HG02943 (cell line): ENCODE results near the gene TMEM256.

Experiments
- ATAC-seq: cut with Tn5 transposase; IDR thresholded peaks from one replicate; pipeline ENCODE4 v1.9.1; 2021; ENCODE audit warnings: mild to moderate bottlenecking, low read depth, moderate library complexity; ENCODE audit not compliant: unreplicated experiment

The TMEM256 gene

GRCh38 chr17:7431231-7431630, 27.3 kb upstream of the TMEM256 start:
- ATAC-seq: no peak

DNA sequence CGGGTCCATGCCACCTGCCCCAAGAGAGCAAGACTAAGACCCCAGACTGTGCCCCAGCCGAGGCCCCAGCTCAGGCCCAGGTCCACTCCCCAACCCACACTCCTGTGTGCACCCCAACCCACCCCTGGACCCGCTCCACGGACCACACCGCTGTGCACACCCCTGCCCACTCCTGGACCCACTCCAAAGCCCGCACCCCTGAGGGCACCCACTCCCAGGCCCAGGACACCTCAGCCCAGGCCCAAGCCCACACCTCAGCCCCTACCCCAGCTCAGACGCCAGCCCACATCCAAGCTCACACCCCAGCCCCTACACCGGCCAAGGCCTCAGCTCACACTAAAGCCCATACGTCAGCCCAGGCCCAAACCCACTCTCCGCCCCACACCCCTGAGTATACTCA, 25.8 kb upstream of the TMEM256 start:
- ATAC-seq: no peak

DNA sequence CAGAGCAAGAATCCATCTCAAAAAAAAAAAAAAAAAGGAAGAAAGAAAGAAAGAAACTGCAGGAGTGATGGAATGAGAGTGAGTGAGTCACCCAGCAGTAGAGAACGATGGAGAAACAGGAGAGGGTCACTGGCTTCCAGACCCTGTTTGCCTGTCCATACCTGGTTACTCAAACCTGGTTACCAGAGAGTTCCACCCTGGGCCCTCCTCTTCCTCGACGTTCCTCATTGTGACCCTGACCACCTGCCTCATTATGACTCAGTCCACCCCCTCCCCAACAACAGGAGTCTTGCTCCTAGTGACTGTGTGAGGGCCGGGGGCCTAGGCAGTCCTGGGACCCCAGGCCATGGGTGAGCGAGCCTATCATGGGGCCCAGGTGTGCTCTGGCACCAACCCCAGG, 24.7 kb upstream of the TMEM256 start, which contains the start of gene SPEM3:
Gene SPEM3 (plus strand): TSS at position 301 of the 400 bp plus-strand sequence. CDS start 46 bp downstream, at position 347.
- ATAC-seq: no peak

DNA sequence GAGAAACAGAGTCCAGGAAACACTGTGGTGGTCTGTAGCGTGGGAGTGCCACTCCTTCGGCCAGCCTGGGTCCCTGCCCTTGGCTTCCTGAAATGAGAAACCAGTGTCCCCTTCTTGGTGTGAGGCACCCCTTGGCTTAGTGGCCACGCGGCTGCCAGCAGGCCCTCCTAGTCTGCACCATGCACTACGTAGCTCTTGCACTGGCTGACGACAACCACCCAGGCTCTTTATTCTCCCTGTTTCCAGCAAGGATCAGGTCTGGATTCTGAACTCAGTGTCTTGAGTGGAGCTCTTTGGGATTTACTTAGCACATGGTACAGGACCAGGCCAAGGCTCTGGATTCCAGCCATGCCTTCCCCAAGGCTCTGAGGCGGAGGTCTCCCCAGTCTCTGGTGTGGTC, 23.7 kb upstream of the TMEM256 start:
- no peak for ATAC-seq

DNA sequence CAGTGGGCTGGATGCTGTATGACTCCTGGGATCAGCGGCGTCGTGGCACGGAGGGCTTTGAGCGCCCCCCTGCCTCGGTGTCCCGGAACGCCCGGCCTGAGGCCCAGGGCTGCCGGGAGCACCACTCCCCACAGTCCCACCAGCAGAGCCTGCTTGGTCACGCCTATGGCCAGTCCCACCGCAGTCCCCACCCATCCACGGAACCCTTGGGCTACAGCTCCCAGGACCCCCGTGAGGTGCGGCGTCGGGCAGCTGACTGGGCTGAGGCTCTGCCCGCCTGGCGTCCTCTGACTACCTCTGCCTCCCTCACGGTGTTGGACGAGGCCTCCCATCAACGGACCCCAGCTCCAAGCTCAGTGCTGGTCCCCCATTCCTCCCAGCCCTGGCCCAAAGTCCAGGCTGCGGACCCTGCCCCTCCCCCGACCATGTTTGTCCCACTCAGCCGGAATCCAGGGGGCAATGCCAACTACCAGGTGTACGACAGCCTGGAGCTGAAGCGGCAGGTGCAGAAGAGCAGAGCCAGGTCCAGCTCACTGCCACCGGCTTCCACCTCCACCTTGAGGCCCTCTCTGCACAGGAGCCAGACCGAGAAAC, 23.1 kb upstream of the TMEM256 start:
- ATAC-seq: no peak

DNA sequence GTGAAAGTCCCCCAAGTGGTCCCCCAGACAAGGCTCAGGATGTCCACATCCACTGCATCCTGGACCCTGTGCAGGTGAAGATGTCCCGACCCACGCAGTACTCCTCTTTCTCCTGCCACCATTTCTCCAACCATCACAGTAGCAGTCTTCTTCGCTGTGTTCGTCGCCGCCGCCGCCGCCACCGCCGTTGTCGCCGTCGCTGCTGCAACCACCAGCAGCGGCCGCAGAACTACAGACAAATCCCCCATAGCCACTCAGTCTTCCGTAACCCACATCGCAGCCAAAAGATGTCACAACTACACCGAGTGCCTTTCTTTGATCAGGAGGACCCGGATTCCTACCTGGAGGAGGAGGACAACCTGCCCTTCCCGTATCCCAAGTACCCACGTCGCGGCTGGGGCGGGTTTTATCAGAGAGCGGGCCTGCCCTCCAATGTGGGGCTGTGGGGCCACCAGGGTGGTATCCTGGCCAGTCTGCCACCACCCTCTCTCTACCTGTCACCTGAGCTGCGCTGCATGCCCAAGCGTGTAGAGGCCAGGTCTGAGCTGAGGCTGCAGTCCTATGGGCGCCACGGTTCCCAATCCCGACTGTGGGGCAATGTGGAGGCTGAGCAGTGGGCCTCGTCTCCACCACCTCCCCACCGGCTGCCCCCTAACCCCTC, 22.4 kb upstream of the TMEM256 start:
- no peak for ATAC-seq

DNA sequence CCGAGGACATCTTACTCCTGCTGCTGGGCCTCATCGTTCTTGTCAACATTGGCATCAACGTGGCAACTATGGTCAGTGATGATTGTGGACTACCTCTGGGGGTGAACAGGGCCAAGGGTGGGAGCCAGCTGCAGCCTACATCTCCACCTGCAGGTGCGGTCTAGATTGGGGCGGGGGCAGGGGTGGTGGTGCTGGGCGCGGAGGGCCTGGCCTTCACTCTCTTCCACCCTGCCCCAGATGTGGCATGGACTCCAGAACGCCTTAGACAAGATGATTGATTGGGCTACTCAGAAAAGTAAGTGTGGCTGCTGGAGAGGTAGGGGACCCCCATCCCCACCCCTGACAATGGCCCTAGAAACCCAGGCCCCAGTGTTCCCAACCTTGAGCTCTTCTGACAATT, 21.9 kb upstream of the TMEM256 start:
- no peak for ATAC-seq

- no peak for ATAC-seq
Observed at GRCh38 chr17:7425316-7425715, 21.4 kb upstream of the TMEM256 start, which contains the start of gene SPEM2. TSS of gene SPEM2 (plus strand) at chr17:7425616. CDS start at chr17:7425689, 73 bp downstream.

GRCh38 chr17:7423679-7424078, 19.8 kb upstream of the TMEM256 start:
- ATAC-seq: no peak

DNA sequence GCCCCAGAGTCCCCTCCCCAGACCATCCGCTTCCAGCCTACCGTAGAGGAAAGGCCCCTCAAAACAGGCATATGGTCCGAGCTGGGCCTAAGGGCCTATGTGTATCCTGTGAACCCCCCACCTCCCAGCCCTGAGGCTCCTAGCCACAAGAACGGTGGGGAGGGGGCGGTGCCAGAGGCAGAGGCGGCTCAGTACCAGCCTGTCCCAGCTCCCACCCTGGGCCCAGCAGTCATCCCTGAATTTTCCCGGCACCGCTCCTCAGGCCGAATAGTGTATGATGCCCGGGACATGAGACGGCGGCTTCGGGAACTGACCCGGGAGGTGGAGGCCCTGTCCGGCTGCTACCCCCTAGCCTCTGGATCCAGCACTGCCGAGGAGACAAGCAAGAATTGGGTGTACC, 17.3 kb upstream of the TMEM256 start:
- ATAC-seq: no peak

- no peak for ATAC-seq
Observed at GRCh38 chr17:7419819-7420610, 16.1 kb upstream of the TMEM256 start, which contains the start of gene SPEM1. TSS of gene SPEM1 (plus strand) at chr17:7420324. CDS start at chr17:7420385, 61 bp downstream.

DNA sequence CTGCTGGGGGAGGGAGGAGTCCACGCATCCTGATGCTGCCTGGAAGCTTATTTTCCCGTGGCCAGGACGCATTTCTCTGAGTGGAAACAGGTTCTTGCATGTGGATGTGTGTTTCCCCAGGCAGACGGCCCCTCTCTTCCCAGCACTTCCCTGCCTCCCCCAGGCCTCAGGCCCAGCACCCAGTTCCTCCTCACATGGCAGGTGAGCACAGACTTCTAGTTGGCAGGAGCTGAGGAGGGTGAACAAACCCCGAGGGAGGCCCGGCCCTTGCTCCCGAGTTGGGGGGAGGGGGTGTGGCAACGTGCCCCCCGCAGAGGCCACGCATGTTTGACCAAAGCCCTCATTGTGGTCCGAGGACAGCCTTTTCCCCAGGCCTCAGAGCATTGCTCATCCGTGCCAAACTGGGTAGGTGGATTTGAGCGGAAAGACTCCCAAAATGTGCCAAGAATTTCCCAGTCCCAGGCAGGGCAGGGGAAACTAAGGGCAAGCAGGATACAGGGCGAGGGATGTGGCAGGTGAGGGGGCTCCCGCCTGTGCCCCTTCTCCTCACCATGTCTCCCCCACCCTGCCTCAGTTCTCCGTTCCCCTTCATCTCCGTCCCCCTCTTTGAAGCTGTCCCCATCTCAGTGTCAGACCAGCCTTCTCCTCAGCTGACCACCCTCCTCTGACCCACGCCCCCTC, 14.7 kb upstream of the TMEM256 start:
- no peak for ATAC-seq

DNA sequence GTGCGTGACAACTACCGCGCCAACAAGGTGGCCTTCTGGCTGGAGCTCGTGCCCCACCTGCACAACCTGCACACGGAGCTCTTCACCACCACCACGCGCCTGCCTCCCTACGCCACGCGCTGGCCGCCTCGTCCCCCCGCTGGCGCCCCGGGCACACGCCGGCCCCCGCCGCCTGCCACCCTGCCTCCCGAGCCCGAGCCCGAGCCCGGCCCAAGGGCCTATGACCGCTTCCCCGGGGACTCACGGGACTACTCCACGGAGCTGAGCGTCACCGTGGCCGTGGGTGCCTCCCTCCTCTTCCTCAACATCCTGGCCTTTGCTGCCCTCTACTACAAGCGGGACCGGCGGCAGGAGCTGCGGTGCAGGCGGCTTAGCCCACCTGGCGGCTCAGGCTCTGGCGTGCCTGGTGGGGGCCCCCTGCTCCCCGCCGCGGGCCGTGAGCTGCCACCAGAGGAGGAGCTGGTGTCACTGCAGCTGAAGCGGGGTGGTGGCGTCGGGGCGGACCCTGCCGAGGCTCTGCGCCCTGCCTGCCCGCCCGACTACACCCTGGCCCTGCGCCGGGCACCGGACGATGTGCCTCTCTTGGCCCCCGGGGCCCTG, 13.3 kb upstream of the TMEM256 start:
- ATAC-seq: no peak

- no peak for ATAC-seq
Observed at GRCh38 chr17:7416323-7416722, 12.4 kb upstream of the TMEM256 start.

DNA sequence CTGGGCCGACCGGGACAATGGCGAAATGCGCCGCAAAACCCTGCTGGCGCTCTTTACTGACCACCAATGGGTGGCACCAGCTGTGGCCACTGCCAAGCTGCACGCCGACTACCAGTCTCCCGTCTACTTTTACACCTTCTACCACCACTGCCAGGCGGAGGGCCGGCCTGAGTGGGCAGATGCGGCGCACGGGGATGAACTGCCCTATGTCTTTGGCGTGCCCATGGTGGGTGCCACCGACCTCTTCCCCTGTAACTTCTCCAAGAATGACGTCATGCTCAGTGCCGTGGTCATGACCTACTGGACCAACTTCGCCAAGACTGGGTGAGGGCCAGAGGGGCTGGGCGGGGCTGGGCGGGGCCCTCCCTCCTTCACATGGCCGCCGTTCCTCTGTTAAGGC, 11.9 kb upstream of the TMEM256 start:
- no peak for ATAC-seq

- no peak for ATAC-seq
Observed at GRCh38 chr17:7414837-7415236, 10.9 kb upstream of the TMEM256 start.

DNA sequence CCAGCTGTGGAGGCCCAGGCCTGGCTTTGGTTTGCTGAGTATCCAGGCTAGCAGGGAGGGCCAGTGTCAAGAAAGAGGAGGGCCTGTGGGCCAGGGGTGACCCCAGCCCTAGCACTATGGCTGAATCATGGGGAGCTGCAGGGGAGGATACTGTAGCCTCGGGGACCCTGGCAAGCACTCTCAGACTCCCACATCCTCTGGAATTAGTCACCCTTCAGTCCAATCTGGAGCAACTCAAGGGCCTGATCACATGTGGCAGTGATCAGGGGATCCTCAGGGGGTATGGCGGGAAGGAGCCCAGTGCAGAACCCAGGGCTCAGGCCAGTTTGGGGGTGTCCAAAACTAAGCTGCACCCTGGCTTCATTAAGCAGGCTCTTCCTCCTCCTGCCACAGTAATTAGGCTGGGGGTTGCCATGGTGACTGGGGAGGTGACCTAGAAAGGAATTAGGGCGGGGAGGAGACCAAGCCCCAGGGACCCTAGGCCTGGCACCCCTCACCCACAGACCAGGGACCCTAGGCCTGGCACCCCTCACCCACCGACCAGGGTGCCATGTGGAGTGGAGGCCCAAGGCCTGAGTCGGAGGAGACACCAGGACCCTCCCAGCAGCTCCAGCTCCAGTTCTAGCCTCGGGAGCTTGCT, 9.6 kb upstream of the TMEM256 start:
- no peak for ATAC-seq

- ATAC-seq: no peak
Observed at GRCh38 chr17:7411427-7411750, 7.5 kb upstream of the TMEM256 start.

DNA sequence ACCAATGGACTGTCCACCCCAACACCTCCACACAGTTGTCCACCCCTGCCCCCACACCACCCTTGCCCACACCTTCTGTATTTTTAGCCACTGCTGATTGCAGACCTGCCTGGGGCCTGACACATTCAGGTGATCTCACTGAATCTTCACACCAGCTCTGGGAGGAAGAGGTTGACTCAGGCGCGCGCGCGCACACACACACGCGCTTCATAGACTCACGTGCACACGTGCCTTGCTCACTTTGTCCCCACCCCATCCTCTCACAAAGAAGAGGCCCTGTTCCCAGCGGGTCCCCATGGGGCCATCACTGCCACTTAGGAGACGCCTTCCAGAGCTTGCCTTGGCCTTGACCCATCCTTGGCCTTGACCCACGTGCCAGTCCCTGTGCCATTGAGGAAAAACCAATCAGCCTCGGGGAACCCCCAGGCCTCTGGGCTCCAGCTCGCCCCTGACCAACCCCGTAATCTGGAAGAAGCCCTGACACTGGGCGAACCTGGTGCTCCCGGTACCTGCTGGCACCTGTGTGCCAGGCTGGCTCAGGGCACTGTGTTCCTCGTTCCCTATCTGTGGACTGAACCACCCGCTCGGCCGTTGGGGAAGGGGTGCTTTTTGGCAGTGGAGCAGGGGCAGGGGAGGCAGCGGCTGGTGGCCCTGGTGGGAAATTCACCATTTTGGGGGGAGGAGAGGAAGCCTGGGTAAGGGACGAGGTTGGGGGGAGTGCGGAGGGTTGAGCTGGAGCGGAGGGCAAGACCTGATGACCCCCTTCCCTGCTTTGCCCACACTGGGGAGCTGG, 6.9 kb upstream of the TMEM256 start:
- no peak for ATAC-seq
